Testis (tissue), 3 donors: ENCODE data around the gene RAD54L2. TPM values are rescaled to one million over a fixed set of nuclear protein-coding genes. Genes with fewer than 3 reads are reported as not detected.
"Not testable (repeated sequence)": the region's sequence is repeated elsewhere in the genome, so short reads cannot be mapped to it uniquely, and the experiment has no call there.

Experiments used
- DNase-seq: peaks from one replicate; pipeline ENCODE4 v3.0.0-alpha.2; 2019
- H3K27ac ChIP-seq, 2 donors: fragments of 200-600 bp; sonication (generic); one replicate each; pipeline ENCODE4 v1.5.1; 2019
- H3K27me3 ChIP-seq: fragments of 200-600 bp; sonication (generic); one replicate; pipeline ENCODE4 v1.5.1; 2019
- H3K36me3 ChIP-seq: fragments of 200-600 bp; sonication (generic); one replicate; pipeline ENCODE4 v1.5.1; 2017; ENCODE audit warnings: low read depth; ENCODE audit errors: missing control alignments
- H3K4me1 ChIP-seq: fragments of 200-600 bp; sonication (generic); one replicate; pipeline ENCODE4 v1.5.1; 2019
- H3K4me3 ChIP-seq, 2 donors: fragments of 200-600 bp; sonication (generic); one replicate each; pipeline ENCODE4 v1.5.1; 2017 to 2019
- H3K9me3 ChIP-seq: fragments of 200-600 bp; sonication (generic); one replicate; pipeline ENCODE4 v1.5.1; 2017
- POLR2A ChIP-seq: fragments of 450-650 bp; IDR thresholded peaks from one replicate; pipeline ENCODE4 v1.6.1; 2017; ENCODE audit warnings: antibody characterized with exemption, mild to moderate bottlenecking, moderate library complexity
- WGBS, 2 donors: methylation state at CpG; one replicate each; pipeline ENCODE4 v1.1.5; 2018; 5-methylcytosine and 5-hydroxymethylcytosine counted together
- intact Hi-C: fragments of 100-400 bp; cut with DNase I; formaldehyde crosslinking; loops from one replicate; pipeline ENCODE4 v1.15.1; 2023; ENCODE audit warnings: low total_unique reads
- polyA plus RNA-seq: library from polyadenylated mRNA; stranded (reverse); fragments of 350-450 nt; fragmentation: Illumina TruSeq; extraction: RNeasy Lipid Tissue Mini Kit (QIAGEN cat#74804); gene quantifications from one replicate; pipeline ENCODE4 v1.2.3, GENCODE V29; 2014; ENCODE audit warnings: low read depth, low replicate concordance; ENCODE audit not compliant: insufficient read depth
- total RNA-seq, 2 donors: library from RNA; depleted of rRNA; stranded (reverse); fragments of >200 nt; gene quantifications; one replicate each; pipeline ENCODE4 v1.2.3, GENCODE V29; 2016
- TF ChIP-seq, protein P1 (sequence below), 3 experiments: fragments of 450-650 bp in 2 of 3; fragments of 200-600 bp in 1 of 3; sonication (generic) in 1 of 3; IDR thresholded peaks; one replicate each; pipeline ENCODE4 v1.5.1; 2016 to 2019; ENCODE audit warnings: antibody characterized with exemption in 3 of 3, mild to moderate bottlenecking in 2 of 3, moderate library complexity in 1 of 3

The RAD54L2 gene
- total and polyA plus RNA-seq, 3 donors from 2014 or later: 13.3 to 49.1 (median 40.6) TPM

DNA sequence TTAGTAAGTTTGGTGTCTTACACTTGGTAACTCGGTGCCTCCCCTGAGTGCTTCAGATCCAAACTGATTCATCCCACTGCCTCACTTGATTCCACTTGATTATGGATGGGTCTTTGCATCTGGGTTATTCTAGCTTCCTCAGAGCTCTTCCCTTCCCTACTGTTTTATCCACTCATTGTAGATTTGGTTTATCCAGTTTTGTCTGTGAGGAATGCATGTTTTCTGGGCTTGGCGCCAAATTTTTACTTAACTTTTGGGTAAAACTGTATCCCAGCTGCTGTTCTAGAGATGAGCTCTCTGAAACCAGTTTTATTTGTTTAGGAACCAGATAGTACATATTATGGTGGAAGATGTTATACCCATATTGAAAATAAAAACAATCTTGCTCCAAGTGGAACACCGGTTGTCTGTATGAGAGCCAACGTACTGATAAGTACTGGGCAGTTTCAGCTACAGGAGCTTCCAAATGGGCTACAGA, 20.9 kb downstream of the RAD54L2 start:
- no peak for TF ChIP-seq POLR2A
- TF ChIP-seq, protein P1, sequence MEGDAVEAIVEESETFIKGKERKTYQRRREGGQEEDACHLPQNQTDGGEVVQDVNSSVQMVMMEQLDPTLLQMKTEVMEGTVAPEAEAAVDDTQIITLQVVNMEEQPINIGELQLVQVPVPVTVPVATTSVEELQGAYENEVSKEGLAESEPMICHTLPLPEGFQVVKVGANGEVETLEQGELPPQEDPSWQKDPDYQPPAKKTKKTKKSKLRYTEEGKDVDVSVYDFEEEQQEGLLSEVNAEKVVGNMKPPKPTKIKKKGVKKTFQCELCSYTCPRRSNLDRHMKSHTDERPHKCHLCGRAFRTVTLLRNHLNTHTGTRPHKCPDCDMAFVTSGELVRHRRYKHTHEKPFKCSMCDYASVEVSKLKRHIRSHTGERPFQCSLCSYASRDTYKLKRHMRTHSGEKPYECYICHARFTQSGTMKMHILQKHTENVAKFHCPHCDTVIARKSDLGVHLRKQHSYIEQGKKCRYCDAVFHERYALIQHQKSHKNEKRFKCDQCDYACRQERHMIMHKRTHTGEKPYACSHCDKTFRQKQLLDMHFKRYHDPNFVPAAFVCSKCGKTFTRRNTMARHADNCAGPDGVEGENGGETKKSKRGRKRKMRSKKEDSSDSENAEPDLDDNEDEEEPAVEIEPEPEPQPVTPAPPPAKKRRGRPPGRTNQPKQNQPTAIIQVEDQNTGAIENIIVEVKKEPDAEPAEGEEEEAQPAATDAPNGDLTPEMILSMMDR (IDR thresholded peaks at IDR 0.05): no peak
- no peaks in the 10 kb centered on the region for H3K27me3 ChIP-seq
- peaks cover 5% of the 10 kb centered on the region for H3K4me1 ChIP-seq
- no peaks in the 10 kb centered on the region for H3K9me3 ChIP-seq
- peak; percentile 65 for DNase-seq
- intact Hi-C loops: no loop called here
- no peak overlapping the region for H3K4me3 ChIP-seq
- H3K27ac ChIP-seq: no peak overlapping the region
- WGBS, 2 donors: 20 to 40% methylated on average over 4 of the region's 4 CpGs
- H3K36me3 ChIP-seq: no peaks in the 10 kb centered on the region

DNA sequence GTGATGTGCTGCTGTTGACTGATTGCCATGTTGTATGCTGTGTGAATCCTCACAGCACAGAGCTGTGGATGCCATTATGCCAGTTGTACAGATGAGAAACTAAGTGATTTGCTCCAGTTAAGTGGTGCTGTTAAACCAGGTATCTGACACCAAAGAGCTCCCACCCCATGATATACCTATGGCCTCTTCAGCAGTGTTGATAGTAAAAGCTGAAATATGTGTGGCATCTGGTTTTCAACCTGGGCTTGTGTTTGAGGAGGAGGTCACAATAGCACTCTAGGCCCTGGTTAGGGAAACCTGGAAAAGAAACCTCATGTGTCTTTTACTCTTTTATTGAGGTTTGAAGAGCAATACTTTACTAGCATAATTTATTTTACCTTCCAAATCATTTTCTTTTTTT, 21.4 kb downstream of the RAD54L2 start:
- Histone ChIP-seq H3K4me3 (no peak overlapping the region), H3K27ac (no peak overlapping the region), H3K4me1 (peaks cover 5% of the 10 kb centered on the region), H3K27me3 (no peaks in the 10 kb centered on the region), H3K9me3 (no peaks in the 10 kb centered on the region), H3K36me3 (no peaks in the 10 kb centered on the region)
- no peak for DNase-seq
- intact Hi-C loops: no loop called here
- TF ChIP-seq POLR2A: no peak
- TF ChIP-seq, protein P1 (IDR thresholded peaks at IDR 0.05): no peak

DNA sequence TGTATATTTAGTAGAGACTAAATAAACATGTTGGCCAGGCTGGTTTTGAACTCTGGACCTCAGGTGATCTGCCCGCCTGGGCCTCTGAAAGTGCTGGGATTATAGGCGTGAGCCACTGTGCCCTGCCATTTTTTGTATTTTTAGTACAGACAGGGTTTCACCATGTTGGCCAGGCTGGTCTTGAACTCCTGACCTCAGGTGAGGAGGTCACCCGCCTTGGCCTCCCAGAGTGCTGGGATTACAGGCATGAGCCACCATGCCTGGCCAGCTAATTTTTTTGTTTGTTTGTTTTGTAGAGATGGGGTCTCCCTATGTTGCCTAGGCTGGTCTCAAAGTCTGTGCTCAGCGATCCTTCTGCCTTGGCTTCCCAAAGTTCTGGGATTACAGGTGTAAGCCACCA, 23.9 kb downstream of the RAD54L2 start:
- H3K4me3 ChIP-seq, H3K4me1 ChIP-seq, intact Hi-C loops, H3K27me3 ChIP-seq, DNase-seq, H3K36me3 ChIP-seq, H3K9me3 ChIP-seq, H3K27ac ChIP-seq: not testable (repeated sequence)
- WGBS, 2 donors: 93 to 95% methylated on average over 4 of the region's 4 CpGs

DNA sequence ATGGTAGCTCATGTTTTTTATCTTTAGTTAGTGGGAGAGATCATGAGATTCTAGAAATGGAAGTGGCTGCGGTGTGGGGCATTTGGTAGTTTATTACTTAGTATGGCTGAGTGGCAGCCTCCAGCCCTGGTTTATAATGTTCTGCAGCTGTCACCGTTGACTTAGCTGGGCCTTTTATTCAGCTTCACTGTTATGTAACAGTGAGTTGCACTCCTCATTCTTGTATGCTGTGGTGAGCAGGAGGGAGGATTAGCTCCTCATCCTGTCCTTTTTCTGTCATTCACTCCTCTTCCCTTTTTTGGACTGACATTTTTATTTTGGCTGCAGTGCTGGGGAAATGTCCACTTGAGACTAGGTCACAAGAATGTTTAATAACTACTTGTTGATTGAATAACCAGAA, 29.5 kb downstream of the RAD54L2 start:
- Histone ChIP-seq H3K9me3 (no peaks in the 10 kb centered on the region), H3K27me3 (no peaks in the 10 kb centered on the region), H3K36me3 (no peaks in the 10 kb centered on the region), H3K4me3 (no peak overlapping the region), H3K27ac (no peak overlapping the region), H3K4me1 (peaks cover 5% of the 10 kb centered on the region)
- intact Hi-C loops: no loop called here
- WGBS, 2 donors: 76 to 78% methylated on average over 2 of the region's 2 CpGs
- no peak for TF ChIP-seq POLR2A
- TF ChIP-seq, protein P1 (IDR thresholded peaks at IDR 0.05): no peak
- DNase-seq: no peak

DNA sequence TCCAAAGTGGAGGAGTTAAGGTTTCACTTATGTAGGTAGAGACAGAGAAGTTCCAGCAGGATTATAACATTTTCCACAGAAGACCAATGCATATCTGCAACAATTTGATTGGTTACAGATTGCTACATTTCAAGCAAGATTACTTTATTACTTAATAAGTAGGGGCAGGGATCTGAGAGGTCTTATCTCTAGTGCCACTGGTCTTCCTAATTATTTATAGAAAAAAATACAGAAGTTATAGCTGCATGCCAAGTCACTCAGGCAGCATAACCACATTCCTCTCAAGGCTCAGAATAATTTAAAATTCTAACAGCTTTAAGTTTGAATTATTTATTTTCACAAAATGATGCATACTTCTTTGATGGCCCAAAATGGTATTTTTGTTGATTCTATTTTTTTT, 30.5 kb downstream of the RAD54L2 start:
- Histone ChIP-seq H3K36me3 (no peaks in the 10 kb centered on the region), H3K27me3 (no peaks in the 10 kb centered on the region), H3K9me3 (no peaks in the 10 kb centered on the region), H3K4me3 (no peak overlapping the region), H3K4me1 (peaks cover 5% of the 10 kb centered on the region), H3K27ac (no peak overlapping the region)
- no peak for TF ChIP-seq POLR2A
- intact Hi-C loops: no loop called here
- DNase-seq: no peak

DNA sequence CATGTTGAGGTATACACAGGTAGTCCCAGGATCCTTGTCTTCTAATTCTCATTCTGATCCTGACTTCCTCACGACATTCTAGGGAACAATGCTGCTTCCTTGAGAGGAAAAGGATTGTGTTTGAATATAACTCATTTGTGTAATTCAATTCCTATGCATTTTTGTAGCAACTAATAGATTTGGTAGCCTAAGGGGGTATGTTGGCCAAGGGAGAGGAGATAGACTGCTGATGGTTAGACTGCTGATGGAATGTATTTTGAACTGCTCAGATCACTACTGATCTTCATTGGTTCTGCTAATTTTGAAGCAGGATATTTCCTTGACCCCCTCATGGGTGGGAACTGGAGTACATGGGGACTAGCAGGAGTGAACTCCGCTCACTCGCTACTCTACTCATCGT, 39.7 kb downstream of the RAD54L2 start:
- no peak overlapping the region for H3K4me3 ChIP-seq
- no peaks in the 10 kb centered on the region for H3K36me3 ChIP-seq
- H3K9me3 ChIP-seq: no peaks in the 10 kb centered on the region
- no peaks in the 10 kb centered on the region for H3K4me1 ChIP-seq
- 94 to 100% methylated on average over 4 of the region's 4 CpGs for WGBS, 2 donors
- DNase-seq: no peak
- TF ChIP-seq, protein P1 (IDR thresholded peaks at IDR 0.05): no peak
- no peak for TF ChIP-seq POLR2A
- intact Hi-C loops: no loop called here
- no peaks in the 10 kb centered on the region for H3K27me3 ChIP-seq
- H3K27ac ChIP-seq: no peak overlapping the region
